ENCODE results near the gene UBIAD1. TPM values are rescaled to one million over a fixed set of nuclear protein-coding genes. Genes with fewer than 3 reads are reported as not detected.
A peak's percentile ranks its signal among the peaks of the same experiment; 100 is the strongest.

UBIAD1 gene
- total and polyA plus RNA-seq, 9 of the 15 experiments (the other 6 are each of a cell fraction or from before 2014, with no cell fraction given): 6.2 to 34.3 (median 22.3) TPM

GRCh38 chr1:11253226-11253625 is 19.8 kb upstream of the UBIAD1 start:
- no peaks in the 10 kb centered on the region for H3K9me1 ChIP-seq (ENCODE audit: control insufficient read depth, insufficient read depth, low read length)
- DNase-seq (ENCODE audit: extremely low read depth in 1 of 4, low spot score in 3 of 4) (peak in 1 of 4 experiments; percentile 2), ATAC-seq (no peak), FAIRE-seq (no peak)
- no peak overlapping the region for H2AFZ ChIP-seq (ENCODE audit: low read depth, low read length)
- POLR2A ChIA-PET: interaction anchor here (0.9 to 3.8 kb wide), 3 partner anchors 9 to 19 kb away, joined by 3 to 23 read pairs (median 3); partner anchors contain the start of gene MTOR
- H3K4me3 ChIP-seq: no peak overlapping the region
- H3K27ac ChIP-seq (ENCODE audit: extremely low read depth, low read depth, low read length): no peak overlapping the region
- no peaks in the 10 kb centered on the region for H4K20me1 ChIP-seq (replicated peaks; ENCODE audit: control insufficient read depth, insufficient read depth, low read length)
- H3K27me3 ChIP-seq (ENCODE audit: control insufficient read depth in 2 of 2, insufficient read depth in 2 of 2, low read length in 2 of 2): no peaks in the 10 kb centered on the region
- WGBS (ENCODE audit: insufficient coverage, low coverage, missing lambda C conversion rate): 85% methylated on average over 8 of the region's 8 CpGs
- H3K9me3 ChIP-seq (replicated peaks; ENCODE audit: control insufficient read depth, insufficient read depth, low read depth, low read length): no peaks in the 10 kb centered on the region
- no peak overlapping the region for H3K4me2 ChIP-seq (ENCODE audit: insufficient read depth, low read length)
- CTCF ChIA-PET (ENCODE audit: low intra/inter-chr PET ratio): no interaction called here
- intact Hi-C loops (cut with micrococcal nuclease) (no loop called here), in situ Hi-C loops (cut with MboI) (no loop called here)
- no peak overlapping the region for H3K9ac ChIP-seq (ENCODE audit: insufficient read depth in 1 of 2, low read depth in 2 of 2, low read length in 2 of 2)
- no TSS peak for BruUV-seq (replicated peaks)
- H3K79me2 ChIP-seq (ENCODE audit: control insufficient read depth, insufficient read depth, low read length): no peaks in the 10 kb centered on the region
- peaks cover 83% of the 10 kb centered on the region for H3K36me3 ChIP-seq (ENCODE audit: control insufficient read depth, insufficient read depth, low read length)
- no peaks in the 10 kb centered on the region for H3K4me1 ChIP-seq (replicated peaks in 1 of 2; ENCODE audit: control insufficient read depth in 2 of 2, insufficient read depth in 2 of 2, low read length in 2 of 2)
- no peak for TF ChIP-seq ZNF609 (CRISPR knock-in tag; IDR thresholded peaks at IDR 0.05; ENCODE audit: borderline replicate concordance)
- no peak for TF ChIP-seq BDP1 (IDR thresholded peaks at IDR 0.05; ENCODE audit: insufficient read depth, insufficient read length)
- no peak for TF ChIP-seq E2F1 (CRISPR knock-in tag; IDR thresholded peaks at IDR 0.05)
- no peak for TF ChIP-seq GTF2A2 (tag; IDR thresholded peaks at IDR 0.05)
- no peak for TF ChIP-seq ZNF655 (CRISPR knock-in tag; IDR thresholded peaks at IDR 0.05)
- TF ChIP-seq POLR2A (conservative IDR thresholded peaks at IDR 0.05): no peak
- TF ChIP-seq CREB3L1 (IDR thresholded peaks at IDR 0.05; ENCODE audit: borderline replicate concordance, low read depth): no peak
- no peak for TF ChIP-seq ZNF253 (CRISPR knock-in tag; conservative IDR thresholded peaks at IDR 0.05)
- no peak for TF ChIP-seq ZBTB26 (CRISPR knock-in tag; IDR thresholded peaks at IDR 0.05)
- no peak for TF ChIP-seq ZNF699 (CRISPR knock-in tag; IDR thresholded peaks at IDR 0.05; ENCODE audit: insufficient replicate concordance)
- no peak for TF ChIP-seq FOXM1 (IDR thresholded peaks at IDR 0.05; ENCODE audit: low read depth)
- TF ChIP-seq FOXM1 (CRISPR knock-in tag; IDR thresholded peaks at IDR 0.05; ENCODE audit: low read depth): no peak
